AG04450 (cell line): ENCODE results near the gene KCND2. TPM values are rescaled to one million over a fixed set of nuclear protein-coding genes. Genes with fewer than 3 reads are reported as not detected.

ENCODE experiments used
- CTCF ChIA-PET: fragments of 300-600, 350-600 bp; formaldehyde crosslinking; extraction: SDS; loops from one replicate; lab custom pipeline; 2022; ENCODE audit warnings: antibody characterized with exemption, inconsistent platforms; lab: Charles Lee
- POLR2A ChIA-PET: fragments of 350-600 bp; formaldehyde crosslinking; extraction: SDS; loops from one replicate; lab custom pipeline; 2021; ENCODE audit warnings: antibody characterized with exemption, inconsistent platforms; lab: Yijun Ruan, JAX
- DNase-seq: peaks from one replicate; pipeline ENCODE4 v3.0.0-alpha.2; 2011; ENCODE audit warnings: low read depth, low spot score
- H3K27ac ChIP-seq: one replicate; pipeline ENCODE4 v1.5.1; 2012; ENCODE audit warnings: low read depth, low read length, control low read depth
- H3K27me3 ChIP-seq: one replicate; pipeline ENCODE4 v1.6.0; 2012; ENCODE audit warnings: low read length; ENCODE audit not compliant: control insufficient read depth, insufficient read depth
- H3K4me3 ChIP-seq: 2 replicates; pipeline ENCODE4 v1.5.1; 2011; ENCODE audit warnings: mild to moderate bottlenecking, low read depth, low read length, control low read depth
- H3K9me3 ChIP-seq: 2 replicates; pipeline ENCODE4 v1.5.1; 2012; ENCODE audit warnings: low read length; ENCODE audit not compliant: control insufficient read depth, insufficient read depth
- polyA plus RNA-seq: library from polyadenylated mRNA; depleted of rRNA; stranded (reverse); fragments of >200 nt; gene quantifications from 2 replicates; pipeline ENCODE4 v1.2.3, GENCODE V29; 2011
- TF ChIP-seq, protein P1 (sequence below): IDR thresholded peaks from 2 replicates; pipeline ENCODE4 v1.5.1; 2011; ENCODE audit warnings: low read depth, low read length, control low read depth, inconsistent platforms

KCND2 gene
- polyA plus RNA-seq, 1 experiment = 0.12 TPM

DNA sequence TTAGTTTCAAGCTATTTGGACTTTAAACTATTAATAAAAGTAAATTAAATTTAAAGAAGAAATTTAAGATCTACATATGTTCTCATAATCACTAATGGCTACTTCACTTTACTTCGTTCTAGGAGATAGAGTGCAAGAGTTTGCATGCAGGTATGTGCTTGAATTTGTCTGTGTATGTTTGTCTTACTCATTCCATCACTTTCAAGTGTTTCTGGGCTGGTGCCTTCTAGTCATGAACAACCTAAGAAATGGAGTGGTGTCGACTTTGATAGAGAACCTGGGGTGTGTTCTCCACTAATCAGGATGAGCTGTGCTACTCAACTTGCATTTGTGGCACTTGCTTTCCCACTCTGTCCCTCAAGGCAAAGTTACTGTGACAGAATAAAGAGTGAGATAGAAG, 169.9 kb downstream of the KCND2 start:
- no peaks in the 10 kb centered on the region for H3K27me3 ChIP-seq
- H3K27ac ChIP-seq = no peak overlapping the region
- DNase-seq = no peak
- no peak overlapping the region for H3K4me3 ChIP-seq
- CTCF ChIA-PET = no interaction called here
- POLR2A ChIA-PET = no interaction called here
- TF ChIP-seq, protein P1, sequence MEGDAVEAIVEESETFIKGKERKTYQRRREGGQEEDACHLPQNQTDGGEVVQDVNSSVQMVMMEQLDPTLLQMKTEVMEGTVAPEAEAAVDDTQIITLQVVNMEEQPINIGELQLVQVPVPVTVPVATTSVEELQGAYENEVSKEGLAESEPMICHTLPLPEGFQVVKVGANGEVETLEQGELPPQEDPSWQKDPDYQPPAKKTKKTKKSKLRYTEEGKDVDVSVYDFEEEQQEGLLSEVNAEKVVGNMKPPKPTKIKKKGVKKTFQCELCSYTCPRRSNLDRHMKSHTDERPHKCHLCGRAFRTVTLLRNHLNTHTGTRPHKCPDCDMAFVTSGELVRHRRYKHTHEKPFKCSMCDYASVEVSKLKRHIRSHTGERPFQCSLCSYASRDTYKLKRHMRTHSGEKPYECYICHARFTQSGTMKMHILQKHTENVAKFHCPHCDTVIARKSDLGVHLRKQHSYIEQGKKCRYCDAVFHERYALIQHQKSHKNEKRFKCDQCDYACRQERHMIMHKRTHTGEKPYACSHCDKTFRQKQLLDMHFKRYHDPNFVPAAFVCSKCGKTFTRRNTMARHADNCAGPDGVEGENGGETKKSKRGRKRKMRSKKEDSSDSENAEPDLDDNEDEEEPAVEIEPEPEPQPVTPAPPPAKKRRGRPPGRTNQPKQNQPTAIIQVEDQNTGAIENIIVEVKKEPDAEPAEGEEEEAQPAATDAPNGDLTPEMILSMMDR = no peak
- no peaks in the 10 kb centered on the region for H3K9me3 ChIP-seq

DNA sequence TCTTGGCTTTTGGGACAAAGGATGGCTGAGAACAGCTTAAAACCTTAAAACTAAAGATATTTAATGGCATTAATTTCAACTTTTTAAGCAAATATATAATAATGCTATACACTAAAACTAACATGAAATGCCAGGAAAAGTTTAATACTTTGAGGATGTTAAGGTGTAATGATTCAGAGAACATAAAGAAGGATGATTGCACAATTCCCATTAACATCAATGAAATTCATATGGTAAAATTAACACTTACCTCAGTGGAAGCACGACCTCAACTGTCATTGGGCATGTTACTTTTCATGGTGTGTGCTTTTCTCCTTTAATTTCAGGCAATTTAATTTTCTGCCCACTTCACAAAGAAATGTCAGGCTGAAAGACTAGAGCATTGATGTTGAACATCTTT, 171.7 kb downstream of the KCND2 start:
- H3K4me3 ChIP-seq = no peak overlapping the region
- CTCF ChIA-PET = no interaction called here

DNA sequence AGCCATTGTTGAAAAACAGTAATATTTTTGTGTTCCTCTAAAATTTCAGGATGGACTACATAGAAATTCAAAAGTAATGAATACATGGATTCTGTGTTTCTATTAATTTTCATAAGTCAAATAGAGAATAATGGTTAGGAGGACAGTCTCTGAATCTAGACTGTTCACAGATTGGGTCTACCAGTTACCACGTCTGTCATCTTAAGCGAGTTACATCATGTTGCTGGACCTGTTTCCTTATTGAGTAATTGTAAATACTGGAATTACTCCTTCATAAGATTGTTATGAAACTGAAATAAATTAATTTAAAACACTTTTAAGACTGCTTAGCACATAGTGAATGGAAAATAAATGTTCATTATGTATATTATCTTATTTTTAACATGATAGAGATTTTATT, 172.3 kb downstream of the KCND2 start:
- TF ChIP-seq, protein P1 = no peak
- ChIA-PET POLR2A (no interaction called here), CTCF (no interaction called here)
- Histone ChIP-seq H3K27me3 (no peaks in the 10 kb centered on the region), H3K4me3 (no peak overlapping the region), H3K27ac (no peak overlapping the region), H3K9me3 (no peaks in the 10 kb centered on the region)
- DNase-seq = no peak

More for the DNA sequence above, 171.7 kb downstream of the KCND2 start:
- Histone ChIP-seq H3K27ac (no peak overlapping the region), H3K9me3 (no peaks in the 10 kb centered on the region), H3K27me3 (no peaks in the 10 kb centered on the region)
- TF ChIP-seq, protein P1 = no peak
- no peak for DNase-seq
- POLR2A ChIA-PET = no interaction called here

DNA sequence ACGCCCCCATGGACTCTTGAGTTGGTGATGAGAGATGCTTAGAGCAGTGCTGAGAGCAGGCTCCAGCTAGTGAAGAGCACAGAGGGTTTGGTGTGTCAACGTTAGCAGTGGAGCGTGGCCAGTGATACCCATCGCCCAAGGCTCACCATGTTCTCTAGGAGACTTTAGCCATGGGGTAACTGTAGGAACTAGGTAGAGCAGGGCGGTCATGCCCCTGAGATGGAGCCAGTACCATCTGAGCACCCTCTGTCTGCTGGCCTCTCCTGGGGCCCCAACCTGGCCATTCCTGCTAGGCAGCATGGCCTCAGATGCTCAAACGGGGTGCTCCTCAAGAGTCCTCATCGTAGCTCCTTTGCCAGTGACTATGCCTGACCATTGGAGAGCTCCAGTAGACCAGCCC, 179.7 kb downstream of the KCND2 start:
- TF ChIP-seq, protein P1 = no peak
- CTCF ChIA-PET = no interaction called here
- POLR2A ChIA-PET = no interaction called here
- DNase-seq = no peak
- Histone ChIP-seq H3K27me3 (no peaks in the 10 kb centered on the region), H3K9me3 (peaks cover 15% of the 10 kb centered on the region), H3K4me3 (no peak overlapping the region), H3K27ac (no peak overlapping the region)

DNA sequence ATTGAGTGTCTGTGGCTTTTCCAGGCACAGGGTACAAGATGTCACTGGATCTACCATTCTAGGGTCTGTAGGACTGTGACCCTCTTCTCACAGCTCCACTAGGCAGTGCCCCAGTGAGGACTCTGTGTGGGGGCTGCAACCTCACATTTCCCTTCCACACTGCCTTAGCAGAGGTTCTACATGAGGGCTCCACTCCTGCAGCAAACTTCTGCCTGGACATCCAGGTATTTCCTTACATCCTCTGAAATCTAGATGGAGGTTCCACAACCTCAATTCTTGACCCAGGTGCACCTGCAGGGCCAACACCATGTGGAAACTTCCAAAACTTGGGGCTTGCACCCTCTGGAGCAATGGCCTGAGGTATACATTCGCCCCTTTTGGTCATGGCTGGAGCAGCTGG, 183.7 kb downstream of the KCND2 start:
- H3K4me3 ChIP-seq = no peak overlapping the region
- DNase-seq = no peak
- H3K9me3 ChIP-seq = peaks cover 15% of the 10 kb centered on the region
- H3K27me3 ChIP-seq = no peaks in the 10 kb centered on the region
- TF ChIP-seq, protein P1 = no peak
- CTCF ChIA-PET = no interaction called here
- no peak overlapping the region for H3K27ac ChIP-seq
- POLR2A ChIA-PET = no interaction called here
